Muscle of arm (tissue), 12 donors: Measurements from ENCODE around the gene TOMM70. TPM values are rescaled to one million over a fixed set of nuclear protein-coding genes. Genes with fewer than 3 reads are reported as not detected.

Source experiments
- DNase-seq: peaks from one replicate; pipeline ENCODE4 v3.0.0-alpha.2; 2013
- polyA plus RNA-seq, 12 donors: library from polyadenylated mRNA; unstranded; fragments of 120-200 nt; gene quantifications; one replicate each; pipeline ENCODE4 v1.2.1, GENCODE V29; 2013; ENCODE audit not compliant: insufficient read length in 12 of 12

TOMM70 gene
- polyA plus RNA-seq, 12 donors: 48.2 to 77.6 (median 64.3) TPM; not detected in 1

DNA sequence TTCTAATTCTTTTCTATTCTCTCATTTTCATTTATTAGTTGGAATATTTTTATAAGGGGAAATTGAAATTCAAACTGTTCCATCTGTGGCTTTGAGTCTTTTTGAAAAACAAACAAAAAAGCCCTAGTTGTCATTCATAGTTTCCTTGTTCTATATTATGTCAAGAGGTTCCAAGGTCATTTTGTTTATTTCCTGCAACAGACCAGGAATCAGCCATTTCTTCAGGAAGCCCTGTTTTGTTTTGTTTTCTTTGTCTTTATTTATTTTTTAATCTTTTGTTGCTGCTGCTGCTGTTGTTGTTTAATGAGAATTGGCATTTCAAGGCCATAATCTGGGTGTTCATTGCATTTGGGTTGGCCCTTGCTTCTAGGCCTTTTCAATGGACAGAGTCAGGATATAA lies 15.3 kb upstream of the TOMM70 start:
- no peak for DNase-seq

GRCh38 chr3:100413613-100414012 lies 12.7 kb upstream of the TOMM70 start:
- no peak for DNase-seq

GRCh38 chr3:100412912-100413590 lies 12.2 kb upstream of the TOMM70 start:
- no peak for DNase-seq

DNA sequence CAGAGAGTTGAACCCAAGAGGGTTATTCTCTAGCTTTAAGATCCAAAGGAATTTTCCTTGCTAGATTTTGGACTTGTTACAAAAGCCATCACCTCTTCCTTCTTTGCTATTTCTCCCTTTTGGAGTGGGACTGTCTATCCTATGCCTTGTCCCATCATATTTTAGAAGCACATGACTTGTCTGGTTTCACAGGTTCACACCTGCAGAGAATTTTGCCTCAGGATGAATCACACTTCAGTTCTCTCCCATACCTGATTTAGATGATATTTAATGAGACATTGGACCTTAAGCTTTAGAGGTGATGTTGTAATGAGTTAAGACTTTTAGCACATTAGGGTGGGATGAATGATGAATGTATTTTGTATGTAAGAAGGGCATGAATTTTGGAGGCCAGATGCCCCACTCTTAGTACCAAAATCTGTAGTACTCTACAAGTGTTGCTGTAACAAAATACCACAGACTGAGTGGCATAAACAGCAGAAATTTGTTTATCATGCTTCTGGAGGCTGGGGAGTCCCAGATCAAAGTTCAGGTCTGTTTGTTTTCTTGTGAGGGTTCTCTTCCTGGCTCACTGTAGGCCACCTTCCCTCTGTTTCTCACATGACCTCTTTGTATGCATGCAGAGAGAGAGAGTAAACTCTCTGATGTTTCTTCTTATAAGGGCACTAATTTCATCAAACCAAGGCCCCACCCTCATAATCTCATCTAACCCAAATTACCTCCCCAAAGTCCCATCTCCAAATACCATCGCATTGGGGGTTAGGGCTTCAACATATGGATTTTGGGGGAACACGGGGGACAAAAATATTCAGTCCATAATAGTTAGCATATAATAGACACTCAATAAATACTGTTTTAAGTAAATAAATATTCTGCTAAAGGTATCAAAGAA lies 10.4 kb upstream of the TOMM70 start:
- no peak for DNase-seq

DNA sequence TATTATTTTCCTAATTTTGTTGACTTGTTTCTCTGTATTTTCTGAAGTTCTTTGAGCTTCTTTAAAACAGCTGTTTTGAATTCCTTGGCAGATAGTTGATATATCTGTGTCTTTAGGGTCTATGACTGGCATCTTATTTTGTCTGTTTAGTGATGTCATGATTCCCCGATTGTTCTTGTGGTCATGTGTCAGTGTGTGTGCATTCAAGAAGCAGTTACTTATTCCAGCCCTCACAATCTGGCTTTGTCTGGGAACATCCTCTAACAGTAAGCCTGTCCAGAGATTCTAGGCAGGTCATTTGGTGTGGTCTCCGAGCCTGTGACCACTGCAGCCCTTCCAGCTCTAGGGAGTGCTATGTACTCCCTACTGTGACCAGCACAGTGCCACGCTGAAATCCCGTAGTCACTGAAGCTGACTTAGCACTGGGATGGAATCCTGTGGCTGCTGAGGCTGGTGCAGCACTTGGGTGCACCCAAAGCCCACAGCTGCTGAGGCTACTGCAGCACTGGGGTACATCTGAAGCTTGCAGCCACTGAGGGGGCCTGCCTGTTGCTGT lies 7.2 kb upstream of the TOMM70 start:
- no peak for DNase-seq

GRCh38 chr3:100407164-100407563 lies 6.3 kb upstream of the TOMM70 start:
- DNase-seq: no peak

DNA sequence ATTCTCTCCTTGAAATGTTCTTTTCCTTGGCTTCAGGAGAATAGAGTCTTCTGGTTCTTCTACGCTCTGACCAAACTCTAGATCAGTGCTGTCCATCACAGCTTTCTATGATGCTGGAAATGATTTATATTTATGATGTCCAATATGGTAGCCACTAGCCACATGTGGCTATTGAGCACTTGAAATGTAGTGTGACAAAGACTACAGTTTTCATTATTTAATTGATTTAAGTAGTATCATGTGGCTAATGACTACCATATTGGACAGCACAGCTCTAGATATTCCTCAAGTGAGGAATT lies 3.3 kb upstream of the TOMM70 start:
- DNase-seq: no peak

- no peak for DNase-seq
Observed at GRCh38 chr3:100403362-100404249, 2.7 kb upstream of the TOMM70 start.

DNA sequence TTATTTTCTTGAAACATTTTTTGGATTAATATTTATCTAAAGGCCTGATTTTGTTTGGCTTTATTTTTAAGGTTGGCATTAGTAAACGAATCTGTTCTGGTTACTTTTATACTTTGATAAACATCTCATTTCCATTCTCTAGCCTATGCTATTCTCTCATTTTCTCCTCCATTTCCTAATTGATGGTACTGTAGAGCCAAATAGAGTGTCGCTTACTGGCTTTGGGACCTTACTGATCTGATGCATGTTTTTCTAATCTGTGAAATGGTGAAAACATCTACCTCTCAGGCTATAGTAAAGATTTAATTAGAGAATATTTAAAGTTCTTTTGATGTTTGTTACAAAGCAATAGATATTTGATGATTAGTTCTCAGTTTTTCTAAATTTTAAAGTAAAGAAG lies 2.0 kb upstream of the TOMM70 start:
- no peak for DNase-seq

- peak; percentile 74 for DNase-seq
Observed at GRCh38 chr3:100402256-100402655, 1.4 kb upstream of the TOMM70 start.

DNA sequence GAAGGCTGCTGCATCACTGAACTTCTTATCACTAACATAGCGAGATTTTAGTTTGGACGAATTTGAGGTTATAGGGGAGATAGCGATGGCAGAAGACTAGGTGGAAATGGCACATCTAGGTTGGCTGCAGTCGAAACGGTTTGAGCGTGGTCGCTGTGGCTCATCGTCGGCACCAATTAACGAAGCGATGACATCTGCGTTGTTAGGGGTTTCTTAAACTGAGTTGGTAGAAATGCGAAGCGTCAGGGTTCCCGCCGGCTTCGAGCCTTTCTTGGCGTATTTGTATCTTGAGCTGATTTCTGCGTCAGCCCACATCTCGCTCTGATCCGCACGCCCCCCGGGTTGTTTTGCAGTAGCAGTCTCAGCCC lies 769 bp upstream of the TOMM70 start:
- no peak for DNase-seq

DNA sequence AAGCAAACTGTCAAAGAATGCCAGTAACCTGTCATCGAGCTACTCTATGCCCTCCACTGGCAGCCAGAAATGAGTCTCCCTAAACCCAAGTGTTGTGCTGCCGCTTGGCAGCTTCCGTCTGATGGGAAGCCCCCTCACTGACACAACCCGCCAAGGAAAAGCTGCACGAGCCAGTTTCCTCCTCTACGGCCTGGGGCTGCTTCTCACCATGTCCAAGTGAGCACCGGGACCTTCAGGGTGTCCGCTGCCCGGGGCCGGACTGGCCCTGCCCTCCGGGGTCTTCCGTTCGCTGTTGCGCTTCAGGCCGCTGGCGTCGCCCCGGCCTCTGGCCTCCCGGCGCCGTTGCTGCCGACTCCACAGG lies 490 bp downstream of the TOMM70 start:
- DNase-seq: no peak

GRCh38 chr3:100399341-100400071 lies 1.4 kb downstream of the TOMM70 start:
- DNase-seq: no peak

- no peak for DNase-seq
Observed at GRCh38 chr3:100396967-100397366, 3.9 kb downstream of the TOMM70 start.

DNA sequence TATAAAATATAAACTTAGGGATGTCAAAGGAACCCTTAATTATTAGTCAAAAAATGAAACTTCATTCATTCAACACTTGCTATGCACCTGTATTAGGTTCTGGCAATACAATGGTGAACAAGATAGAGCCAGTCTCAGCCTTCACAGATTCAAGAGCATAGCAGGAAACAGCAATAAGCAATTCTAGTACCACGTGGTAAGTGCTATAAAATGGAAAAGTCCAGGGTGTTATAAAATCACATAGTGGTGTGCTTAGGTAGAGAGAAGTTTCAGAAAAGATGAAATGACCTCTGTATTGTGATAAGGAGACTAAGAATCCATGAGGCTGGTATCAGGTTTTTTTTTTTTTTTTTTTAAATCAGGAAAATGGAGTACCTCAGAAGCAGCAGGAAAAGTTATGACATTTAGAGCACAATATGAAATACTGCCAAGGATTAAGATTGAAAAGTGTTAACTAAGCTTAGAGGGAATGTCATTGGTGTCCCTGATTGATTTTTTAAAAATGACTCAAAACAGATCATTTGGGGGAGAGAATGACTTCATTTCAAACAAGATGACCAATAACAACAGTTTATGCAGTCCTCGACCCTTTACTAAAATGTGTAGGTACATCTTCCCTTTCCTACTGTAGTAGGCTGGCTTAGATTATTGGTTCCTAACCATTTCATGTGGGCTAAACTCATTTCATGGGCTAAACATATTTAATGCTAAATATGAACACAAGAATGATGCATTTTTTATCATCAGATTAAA lies 5.0 kb downstream of the TOMM70 start:
- DNase-seq: no peak

GRCh38 chr3:100389025-100389424 lies 11.9 kb downstream of the TOMM70 start:
- DNase-seq: no peak

DNA sequence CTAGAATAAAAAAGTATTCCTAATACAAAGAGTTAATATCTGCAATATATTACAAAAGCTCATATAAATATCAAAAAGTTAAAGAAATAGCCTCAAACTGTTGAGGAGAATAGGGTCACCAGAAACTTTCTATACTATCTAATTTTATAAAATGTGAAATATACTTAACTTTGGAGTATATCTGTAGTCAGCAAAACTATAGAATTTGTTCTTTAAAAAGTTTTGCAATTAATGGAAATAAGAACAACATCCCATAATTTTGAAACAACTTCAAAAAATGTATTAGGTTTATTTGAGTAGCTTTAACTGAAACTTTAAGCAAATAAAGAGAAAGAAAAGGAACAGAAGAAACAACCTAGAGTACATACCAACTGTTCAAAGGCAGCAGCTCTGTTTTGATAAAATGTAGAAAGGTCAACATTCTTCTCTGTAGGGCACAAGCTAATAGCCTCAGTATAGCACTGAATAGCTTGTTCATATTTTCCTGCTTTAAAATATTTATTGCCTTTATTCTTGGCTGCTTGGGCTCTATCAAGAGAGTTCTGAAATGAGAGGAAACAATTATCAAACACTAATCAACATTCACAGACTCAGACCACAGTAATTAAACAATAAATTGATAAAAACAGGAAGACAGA lies 14.3 kb downstream of the TOMM70 start:
- DNase-seq: no peak

- DNase-seq: no peak
Observed at GRCh38 chr3:100384733-100385525, 16.0 kb downstream of the TOMM70 start.

GRCh38 chr3:100376301-100376700 lies 24.6 kb downstream of the TOMM70 start:
- no peak for DNase-seq
